ENCODE results near the gene ZNF888. TPM values are rescaled to one million over a fixed set of nuclear protein-coding genes. Genes with fewer than 3 reads are reported as not detected.
"Not testable (repeated sequence)": the region's sequence is repeated elsewhere in the genome, so short reads cannot be mapped to it uniquely, and the experiment has no call there.

ZNF888 gene
- total RNA-seq, 4 donors from 2014 or later: 1.9 to 4.6 (median 2.9) TPM

- peaks cover 11 to 50% (median 30%) of the 10 kb centered on the region in 3 donors for H3K36me3 ChIP-seq
- H3K4me3 ChIP-seq: no peak overlapping the region
- TF ChIP-seq CTCF (IDR thresholded peaks at IDR 0.05) (no peak), POLR2A (IDR thresholded peaks at IDR 0.05) (no peak), EP300 (IDR thresholded peaks at IDR 0.05) (no peak)
- H3K9me3 ChIP-seq: peaks cover 0 to 76% (median 23%) of the 10 kb centered on the region in 4 donors
- peaks cover 0 to 4% (median 1%) of the 10 kb centered on the region in 4 donors for H3K4me1 ChIP-seq
- WGBS, 2 donors: 78 to 83% methylated on average over 13 of the region's 13 CpGs
- DNase-seq (ENCODE audit: low spot score in 2 of 2): no peak
- H3K27me3 ChIP-seq: no peaks in the 10 kb centered on the region
- no peak overlapping the region for H3K27ac ChIP-seq
Observed at GRCh38 chr19:52948025-52948770, 25.0 kb upstream of the ZNF888 start.

- peaks cover 0 to 61% (median 21%) of the 10 kb centered on the region in 4 donors for H3K9me3 ChIP-seq
- peaks cover 0 to 9% (median 3%) of the 10 kb centered on the region in 4 donors for H3K4me1 ChIP-seq
- 33 to 35% methylated on average over 36 to 39 of the region's 39 CpGs for WGBS, 2 donors
- H3K4me3 ChIP-seq: no peak overlapping the region
- no peak for DNase-seq (ENCODE audit: low spot score in 2 of 2)
- TF ChIP-seq POLR2A (IDR thresholded peaks at IDR 0.05) (no peak), CTCF (IDR thresholded peaks at IDR 0.05) (no peak), EP300 (IDR thresholded peaks at IDR 0.05) (no peak)
- no peak overlapping the region for H3K27ac ChIP-seq
- peaks cover 11 to 34% (median 14%) of the 10 kb centered on the region in 3 donors for H3K36me3 ChIP-seq
- no peaks in the 10 kb centered on the region for H3K27me3 ChIP-seq
Observed at GRCh38 chr19:52946322-52947310, 23.4 kb upstream of the ZNF888 start.

- H3K4me1 ChIP-seq: peaks cover 0 to 17% (median 4%) of the 10 kb centered on the region in 4 donors
- H3K4me3 ChIP-seq: no peak overlapping the region
- peaks cover 4 to 26% (median 6%) of the 10 kb centered on the region in 3 donors for H3K36me3 ChIP-seq
- no peaks in the 10 kb centered on the region for H3K27me3 ChIP-seq
- H3K27ac ChIP-seq: no peak overlapping the region
- peaks cover 0 to 52% (median 20%) of the 10 kb centered on the region in 4 donors for H3K9me3 ChIP-seq
- DNase-seq (ENCODE audit: low spot score in 2 of 2): no peak
- TF ChIP-seq EP300 (IDR thresholded peaks at IDR 0.05) (no peak), POLR2A (IDR thresholded peaks at IDR 0.05) (no peak), CTCF (IDR thresholded peaks at IDR 0.05) (no peak)
- WGBS, 2 donors: 59 to 61% methylated on average over 24 of the region's 24 CpGs
Observed at GRCh38 chr19:52945652-52946321, 22.6 kb upstream of the ZNF888 start.

- Histone ChIP-seq H3K9me3 (peaks cover 0 to 44% (median 15%) of the 10 kb centered on the region in 4 donors), H3K4me1 (peaks cover 0 to 17% (median 4%) of the 10 kb centered on the region in 4 donors), H3K36me3 (peaks cover 0 to 17% (median 0%) of the 10 kb centered on the region in 3 donors)
- 74 to 80% methylated on average over 17 of the region's 17 CpGs for WGBS, 2 donors
- DNase-seq (ENCODE audit: low spot score in 2 of 2); H3K27me3 ChIP-seq; H3K27ac ChIP-seq; H3K4me3 ChIP-seq: not testable (repeated sequence)
Observed at GRCh38 chr19:52944703-52945493, 21.7 kb upstream of the ZNF888 start.
